SK-N-SH (cell line): Measurements from ENCODE around the gene IZUMO1. TPM values are rescaled to one million over a fixed set of nuclear protein-coding genes. Genes with fewer than 3 reads are reported as not detected.

Experiments used
- CTCF ChIA-PET: fragments of 300-600, 350-600 bp; formaldehyde crosslinking; extraction: SDS; loops from one replicate; lab custom pipeline; 2021; lab: Yijun Ruan, JAX
- POLR2A ChIA-PET: fragments of 350-600 bp; sonication (Branson Sonifier 250); formaldehyde crosslinking; extraction: SDS; loops from one replicate; lab custom pipeline; 2020; ENCODE audit warnings: antibody characterized with exemption, inconsistent platforms; lab: Yijun Ruan, JAX
- DNase-seq: peaks from one replicate; pipeline ENCODE4 v3.0.0; 2012
- H2AFZ ChIP-seq: fragments of 200-600 bp; sonication (generic); 2 replicates; pipeline ENCODE4 v1.8.1; 2016; ENCODE audit warnings: antibody characterized with exemption, mild to moderate bottlenecking, low read depth
- H3F3A ChIP-seq: fragments of 200-600 bp; sonication (generic); replicated peaks from 2 replicates; pipeline ENCODE3; 2016; ENCODE audit warnings: antibody characterized with exemption, mild to moderate bottlenecking; ENCODE audit not compliant: insufficient read depth
- H3K27ac ChIP-seq, 2 experiments: fragments of 200-500 bp in 1 of 2; fragments of 200-600 bp in 1 of 2; sonication (Bioruptor generic) in 1 of 2; sonication (generic), shearing (Covaris generic) in 1 of 2; 2 replicates each; pipeline versions ENCODE4 v1.5.1 to v1.6.1; 2014 to 2016; ENCODE audit warnings: low read depth in 2 of 2, inconsistent platforms in 1 of 2, low read length in 1 of 2, mild to moderate bottlenecking in 1 of 2, mixed read lengths in 1 of 2
- H3K27me3 ChIP-seq: fragments of 200-600 bp; sonication (generic), shearing (Covaris generic); 2 replicates; pipeline ENCODE4 v1.6.1; 2016; ENCODE audit warnings: mixed run types; ENCODE audit not compliant: insufficient read depth
- H3K36me3 ChIP-seq, 2 experiments: fragments of 200-500 bp in 1 of 2; fragments of 200-600 bp in 1 of 2; sonication (Bioruptor generic) in 1 of 2; sonication (generic) in 1 of 2; replicated peaks in 1 of 2; 2 replicates each; pipeline versions ENCODE3 to v1.5.1; 2014 to 2016; ENCODE audit warnings: low read length in 1 of 2, mild to moderate bottlenecking in 1 of 2; ENCODE audit not compliant: insufficient read depth in 2 of 2, control insufficient read depth in 1 of 2
- H3K4me1 ChIP-seq, 2 experiments: fragments of 200-500 bp in 1 of 2; fragments of 200-600 bp in 1 of 2; sonication (Bioruptor generic) in 1 of 2; sonication (generic), shearing (Covaris generic) in 1 of 2; 2 replicates each; pipeline versions ENCODE4 v1.5.1 to v1.6.1; 2014 to 2016; ENCODE audit warnings: low read depth in 1 of 2, low read length in 1 of 2, mixed run types in 1 of 2; ENCODE audit not compliant: insufficient read depth in 2 of 2, control insufficient read depth in 1 of 2
- H3K4me2 ChIP-seq: fragments of 200-600 bp; sonication (generic), shearing (Covaris generic); 2 replicates; pipeline ENCODE4 v1.6.1; 2017; ENCODE audit warnings: mixed run types
- H3K4me3 ChIP-seq, 2 experiments: fragments of 200-500 bp in 1 of 2; fragments of 200-600 bp in 1 of 2; sonication (Bioruptor generic) in 1 of 2; sonication (generic), shearing (Covaris generic) in 1 of 2; 2 replicates each; pipeline versions ENCODE4 v1.5.1 to v1.8.1; 2014 to 2016; ENCODE audit warnings: low read depth in 2 of 2, inconsistent platforms in 1 of 2, low read length in 1 of 2, mild to moderate bottlenecking in 1 of 2, mixed read lengths in 1 of 2, moderate library complexity in 1 of 2
- H3K79me2 ChIP-seq: fragments of 200-600 bp; sonication (generic); 2 replicates; pipeline ENCODE4 v1.8.1; 2017; ENCODE audit warnings: mild to moderate bottlenecking; ENCODE audit not compliant: insufficient read depth
- H3K9ac ChIP-seq: fragments of 200-600 bp; sonication (generic); 2 replicates; pipeline ENCODE4 v1.6.1; 2017; ENCODE audit warnings: mixed run types
- H3K9me2 ChIP-seq: fragments of 200-600 bp; sonication (generic); 2 replicates; pipeline ENCODE4 v1.6.1; 2017; ENCODE audit warnings: mixed run types
- H3K9me3 ChIP-seq: fragments of 200-600 bp; sonication (generic); 2 replicates; pipeline ENCODE4 v1.6.1; 2017; ENCODE audit warnings: mixed run types, mild to moderate bottlenecking, moderate library complexity
- H4K20me1 ChIP-seq: fragments of 200-600 bp; sonication (generic); 2 replicates; pipeline ENCODE4 v1.6.1; 2017; ENCODE audit warnings: mild to moderate bottlenecking, mixed run types; ENCODE audit not compliant: insufficient read depth
- CTCF ChIP-seq: fragments of 200-600 bp; sonication (generic); IDR thresholded peaks from 2 replicates; pipeline ENCODE4 v1.6.1; 2017; ENCODE audit warnings: antibody characterized with exemption, mild to moderate bottlenecking, moderate library complexity
- ELF1 ChIP-seq: IDR thresholded peaks from 2 replicates; pipeline ENCODE4 v1.4.0; 2012
- EZH2phosphoT487 ChIP-seq: fragments of 200-600 bp; sonication (generic); IDR thresholded peaks from 2 replicates; pipeline ENCODE4 v1.6.1; 2017; ENCODE audit warnings: low read depth, mixed run types, mild to moderate bottlenecking, antibody characterized with exemption, moderate library complexity, borderline replicate concordance
- FOXJ3 ChIP-seq: sonication (generic); formaldehyde crosslinking; IDR thresholded peaks from 2 replicates; pipeline ENCODE4 v1.5.1; 2020; ENCODE audit warnings: mild to moderate bottlenecking, missing genetic modification reagents
- GABPA ChIP-seq: IDR thresholded peaks from 2 replicates; pipeline ENCODE4 v1.4.0; 2012; ENCODE audit warnings: low read depth, mild to moderate bottlenecking
- IRF3 ChIP-seq: fragments of 150-350 bp; IDR thresholded peaks from 2 replicates; pipeline ENCODE4 v1.6.1; 2016; ENCODE audit warnings: mild to moderate bottlenecking, low read depth, low read length
- MAX ChIP-seq: IDR thresholded peaks from 2 replicates; pipeline ENCODE4 v1.4.0; 2012; ENCODE audit warnings: low read depth
- MEF2A ChIP-seq: IDR thresholded peaks from 2 replicates; pipeline ENCODE4 v1.4.0; 2012; ENCODE audit warnings: low read depth, borderline replicate concordance
- PBX3 ChIP-seq: IDR thresholded peaks from 2 replicates; pipeline ENCODE4; 2012
- RCOR1 ChIP-seq: fragments of 150-350 bp; IDR thresholded peaks from 2 replicates; pipeline ENCODE4 v1.6.1; 2017; ENCODE audit warnings: antibody characterized with exemption, low read length
- RXRA ChIP-seq: IDR thresholded peaks from 2 replicates; pipeline ENCODE4 v1.4.0; 2012; ENCODE audit warnings: low read depth, mild to moderate bottlenecking, borderline replicate concordance
- SMC3 ChIP-seq: IDR thresholded peaks from 2 replicates; pipeline ENCODE4 v1.6.1; 2012; ENCODE audit warnings: low read depth, low read length, improper control_type of control experiment
- TAF1 ChIP-seq: IDR thresholded peaks from 2 replicates; pipeline ENCODE4 v1.6.1; 2012; ENCODE audit warnings: low read depth, mild to moderate bottlenecking, low read length, moderate library complexity, borderline replicate concordance
- TEAD4 ChIP-seq: IDR thresholded peaks from 2 replicates; pipeline ENCODE4 v1.4.0; 2012; ENCODE audit warnings: mild to moderate bottlenecking, borderline replicate concordance; ENCODE audit not compliant: insufficient read depth
- USF1 ChIP-seq: IDR thresholded peaks from 2 replicates; pipeline ENCODE4 v1.4.0; 2012; ENCODE audit warnings: low read depth, borderline replicate concordance
- YY1 ChIP-seq: IDR thresholded peaks from 2 replicates; pipeline ENCODE4 v1.4.0; 2012; ENCODE audit warnings: low read depth, mild to moderate bottlenecking
- ZBTB33 ChIP-seq: IDR thresholded peaks from 2 replicates; pipeline ENCODE4 v1.4.0; 2012; ENCODE audit warnings: low read depth, borderline replicate concordance
- WGBS: methylation state at CpG from one replicate; pipeline ENCODE4 v1.1.6; 2017; ENCODE audit warnings: low lambda C conversion rate; 5-methylcytosine and 5-hydroxymethylcytosine counted together
- polyA plus RNA-seq, 3 experiments: library from polyadenylated mRNA; depleted of rRNA; stranded (reverse); fragments of >200 nt; gene quantifications; 2 replicates each; pipeline ENCODE4 v1.2.3, GENCODE V29; 2012

The IZUMO1 gene
- polyA plus RNA-seq, 1 of the 3 experiments (the other 2 are of a cell fraction) = 0.03 TPM

GRCh38 chr19:48779636-48780035 lies 32.9 kb upstream of the IZUMO1 start:
- Histone ChIP-seq H3K79me2 (no peaks in the 10 kb centered on the region), H3K9me3 (no peaks in the 10 kb centered on the region), H3K4me3 (no peak overlapping the region), H3K27ac (no peak overlapping the region), H3K27me3 (no peaks in the 10 kb centered on the region), H4K20me1 (no peaks in the 10 kb centered on the region), H3K9ac (no peak overlapping the region), H3F3A (no peaks in the 10 kb centered on the region), H2AFZ (no peak overlapping the region), H3K4me1 (no peaks in the 10 kb centered on the region; a peak in 1 of 4 replicates), H3K4me2 (no peak overlapping the region), H3K9me2 (no peaks in the 10 kb centered on the region), H3K36me3 (no peaks in the 10 kb centered on the region)
- CTCF ChIA-PET = interaction anchor here (0.7 to 20.7 kb wide), 8 partner anchors 8 to 214 kb away, joined by 3 to 457 read pairs (median 4); partner anchors contain the start of genes GYS1, HSD17B14, IZUMO1 and RUVBL2
- WGBS = 67% methylated on average over 1 of the region's 1 CpG
- DNase-seq = no peak
- POLR2A ChIA-PET = no interaction called here
- TF ChIP-seq GABPA (no peak), SMC3 (no peak), TAF1 (no peak), RXRA (no peak), EZH2phosphoT487 (no peak), PBX3 (no peak), YY1 (no peak), IRF3 (no peak), ELF1 (no peak), CTCF (no peak), TEAD4 (no peak), MEF2A (no peak), MAX (no peak), USF1 (no peak), RCOR1 (no peak), ZBTB33 (no peak), FOXJ3 (CRISPR knock-in tag) (no peak)
- TF ChIP-seq, all 33 proteins: peak for 0
